ENCODE results near the gene DCHS1.
A peak's percentile ranks its signal among the peaks of the same experiment; 100 is the strongest.

The DCHS1 gene

DNA sequence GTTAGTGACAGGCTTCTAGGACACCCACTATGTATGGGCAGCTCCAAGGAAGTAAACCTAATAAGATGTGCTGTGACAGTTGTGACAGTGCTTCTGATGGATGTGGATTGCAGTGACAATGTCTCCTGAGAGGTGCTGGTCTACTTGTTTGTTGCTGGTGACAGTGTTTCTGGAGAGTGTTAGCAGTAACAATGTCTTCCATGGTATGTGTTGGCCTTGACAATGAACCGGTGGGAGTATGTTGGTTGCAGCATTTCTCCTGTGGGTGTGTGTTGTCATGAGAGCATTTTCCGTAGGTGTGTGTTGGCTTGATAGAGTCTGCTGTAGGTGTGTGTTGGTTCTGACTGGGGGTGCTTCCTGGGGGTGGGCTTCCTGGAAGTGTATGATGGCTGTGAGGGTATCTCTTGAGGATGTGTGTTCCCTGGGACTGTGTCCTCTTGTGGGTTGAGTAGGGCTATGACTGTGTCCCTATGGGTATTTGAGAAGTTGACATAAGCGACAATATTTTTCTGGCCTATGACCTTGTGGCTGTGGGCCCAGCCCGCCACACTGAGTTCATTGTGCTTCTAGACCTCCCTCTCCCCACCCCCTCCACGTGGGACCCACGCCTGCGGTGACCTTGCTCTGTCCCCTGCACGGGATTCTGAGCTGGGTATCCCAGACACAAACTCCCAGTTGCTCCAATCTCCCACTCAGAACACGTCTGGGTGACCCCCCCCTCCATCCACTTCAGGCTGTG, 1.2 kb downstream of the DCHS1 start:
- no peaks in the 10 kb centered on the region for H3K36me3 ChIP-seq (ENCODE audit: control insufficient read depth, low read depth, low read length)
- no peak overlapping the region for H3K27ac ChIP-seq (ENCODE audit: low read length)
- H3K9ac ChIP-seq (ENCODE audit: low read length), result peak overlapping the region; percentile 59
- H3K27me3 ChIP-seq (ENCODE audit: control insufficient read depth, insufficient read depth, low read length), result peaks cover 29% of the 10 kb centered on the region
- no peaks in the 10 kb centered on the region for H3K9me3 ChIP-seq (ENCODE audit: control insufficient read depth, low read depth, low read length)
- H3K4me1 ChIP-seq (ENCODE audit: control insufficient read depth, low read depth, low read length), result peaks cover 9% of the 10 kb centered on the region
- H3K4me3 ChIP-seq (ENCODE audit: low read length), result peak overlapping the region; percentile 68

- Histone ChIP-seq H3K27ac (ENCODE audit: low read length) (no peak overlapping the region), H3K9ac (ENCODE audit: low read length) (no peak overlapping the region), H3K4me1 (ENCODE audit: control insufficient read depth, low read depth, low read length) (peaks cover 9% of the 10 kb centered on the region), H3K36me3 (ENCODE audit: control insufficient read depth, low read depth, low read length) (no peaks in the 10 kb centered on the region), H3K4me3 (ENCODE audit: low read length) (no peak overlapping the region), H3K9me3 (ENCODE audit: control insufficient read depth, low read depth, low read length) (no peaks in the 10 kb centered on the region), H3K27me3 (ENCODE audit: control insufficient read depth, insufficient read depth, low read length) (peaks cover 29% of the 10 kb centered on the region)
Measured at GRCh38 chr11:6653656-6654055, 2.0 kb downstream of the DCHS1 start.

DNA sequence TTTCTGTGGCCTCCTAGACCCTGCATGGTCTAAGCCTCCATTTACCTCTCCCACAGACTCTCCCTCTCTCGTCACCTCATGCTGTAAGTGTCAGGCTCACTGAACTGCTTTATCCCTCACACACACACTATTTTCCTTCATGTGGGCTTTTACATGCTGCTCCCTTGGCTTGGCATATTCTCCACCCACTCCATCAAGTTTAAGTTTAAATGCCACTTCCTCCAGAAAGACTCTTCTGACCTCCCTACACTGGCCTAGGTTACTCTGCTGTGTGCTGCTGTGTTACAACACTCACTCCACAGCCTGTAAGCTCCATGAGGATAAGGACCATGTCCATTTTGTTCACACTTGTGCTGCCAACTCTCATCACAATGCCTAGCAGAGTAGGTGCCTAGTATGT, 2.5 kb downstream of the DCHS1 start:
- no peaks in the 10 kb centered on the region for H3K36me3 ChIP-seq (ENCODE audit: control insufficient read depth, low read depth, low read length)
- H3K27ac ChIP-seq (ENCODE audit: low read length), result no peak overlapping the region
- H3K4me3 ChIP-seq (ENCODE audit: low read length), result no peak overlapping the region
- H3K9me3 ChIP-seq (ENCODE audit: control insufficient read depth, low read depth, low read length), result no peaks in the 10 kb centered on the region
- H3K9ac ChIP-seq (ENCODE audit: low read length), result no peak overlapping the region
- H3K4me1 ChIP-seq (ENCODE audit: control insufficient read depth, low read depth, low read length), result peaks cover 9% of the 10 kb centered on the region
- peaks cover 29% of the 10 kb centered on the region for H3K27me3 ChIP-seq (ENCODE audit: control insufficient read depth, insufficient read depth, low read length)

DNA sequence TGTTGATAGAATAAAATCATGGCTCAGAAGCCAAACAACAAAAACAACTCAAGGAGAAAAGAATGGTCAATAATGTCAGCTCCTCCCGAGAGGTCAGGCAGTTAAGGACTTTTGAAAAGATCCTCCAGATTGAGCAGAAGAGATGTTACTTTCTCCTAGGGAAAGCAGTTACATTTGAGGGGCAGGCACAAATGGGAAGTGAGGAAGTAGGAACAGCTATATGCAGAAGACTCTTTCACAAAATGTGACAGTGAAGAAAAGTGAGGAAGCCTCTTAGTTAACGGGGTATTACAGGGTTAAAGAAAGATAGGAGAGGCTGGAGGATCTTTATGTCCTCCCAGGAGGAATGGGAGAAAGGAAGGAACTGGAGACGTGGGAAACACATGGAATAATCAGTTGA, 3.4 kb downstream of the DCHS1 start:
- no peak overlapping the region for H3K27ac ChIP-seq (ENCODE audit: low read length)
- H3K4me3 ChIP-seq (ENCODE audit: low read length), result no peak overlapping the region
- no peaks in the 10 kb centered on the region for H3K9me3 ChIP-seq (ENCODE audit: control insufficient read depth, low read depth, low read length)
- peaks cover 22% of the 10 kb centered on the region for H3K27me3 ChIP-seq (ENCODE audit: control insufficient read depth, insufficient read depth, low read length)
- no peak overlapping the region for H3K9ac ChIP-seq (ENCODE audit: low read length)
- no peaks in the 10 kb centered on the region for H3K36me3 ChIP-seq (ENCODE audit: control insufficient read depth, low read depth, low read length)
- H3K4me1 ChIP-seq (ENCODE audit: control insufficient read depth, low read depth, low read length), result peaks cover 12% of the 10 kb centered on the region

DNA sequence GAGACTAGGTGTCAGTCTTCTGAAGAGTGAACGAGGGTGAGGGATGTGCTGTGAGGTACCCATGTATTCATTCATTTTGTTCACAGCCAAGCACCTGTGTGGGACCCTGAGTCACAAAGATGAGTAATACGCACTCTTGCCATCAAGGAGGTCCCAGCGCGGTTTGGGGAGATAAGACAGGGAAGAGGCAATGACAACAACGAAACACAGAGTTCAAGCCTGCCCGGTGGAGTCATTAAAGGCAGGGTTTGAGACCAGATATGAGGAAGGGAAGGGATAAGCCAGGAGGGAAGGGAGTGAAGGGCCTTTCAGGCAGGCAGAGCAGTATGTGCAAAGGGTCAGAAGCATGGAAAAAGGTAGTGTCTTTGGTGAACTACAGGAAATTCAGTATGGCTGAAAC, 4.6 kb downstream of the DCHS1 start:
- H3K4me3 ChIP-seq (ENCODE audit: low read length), result no peak overlapping the region
- no peak overlapping the region for H3K9ac ChIP-seq (ENCODE audit: low read length)
- no peaks in the 10 kb centered on the region for H3K9me3 ChIP-seq (ENCODE audit: control insufficient read depth, low read depth, low read length)
- H3K36me3 ChIP-seq (ENCODE audit: control insufficient read depth, low read depth, low read length), result no peaks in the 10 kb centered on the region
- H3K27ac ChIP-seq (ENCODE audit: low read length), result no peak overlapping the region
- peaks cover 11% of the 10 kb centered on the region for H3K4me1 ChIP-seq (ENCODE audit: control insufficient read depth, low read depth, low read length)
- H3K27me3 ChIP-seq (ENCODE audit: control insufficient read depth, insufficient read depth, low read length), result peaks cover 12% of the 10 kb centered on the region

DNA sequence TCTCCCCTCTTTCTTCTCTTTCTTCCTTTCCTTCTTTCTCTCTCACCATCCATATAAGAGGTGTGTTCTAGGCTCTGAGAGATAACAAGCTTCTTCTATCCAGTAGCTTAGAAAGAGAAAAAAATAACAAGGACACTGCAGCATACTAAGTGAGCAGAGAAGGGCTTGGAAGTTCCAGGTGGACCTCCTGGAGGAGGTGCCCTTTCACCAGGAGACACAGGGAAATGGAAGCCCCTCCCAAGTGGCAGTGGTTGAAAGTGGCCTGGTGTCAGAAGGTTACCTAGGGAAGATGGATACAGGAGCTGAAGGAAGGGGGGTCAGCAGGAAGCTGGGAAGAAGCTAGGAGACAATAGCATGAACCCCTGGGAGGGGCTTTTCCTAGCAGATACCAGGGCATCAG, 5.5 kb downstream of the DCHS1 start:
- no peak overlapping the region for H3K27ac ChIP-seq (ENCODE audit: low read length)
- peaks cover 11% of the 10 kb centered on the region for H3K4me1 ChIP-seq (ENCODE audit: control insufficient read depth, low read depth, low read length)
- H3K27me3 ChIP-seq (ENCODE audit: control insufficient read depth, insufficient read depth, low read length), result peaks cover 11% of the 10 kb centered on the region
- no peak overlapping the region for H3K4me3 ChIP-seq (ENCODE audit: low read length)
- H3K36me3 ChIP-seq (ENCODE audit: control insufficient read depth, low read depth, low read length), result no peaks in the 10 kb centered on the region
- no peaks in the 10 kb centered on the region for H3K9me3 ChIP-seq (ENCODE audit: control insufficient read depth, low read depth, low read length)
- no peak overlapping the region for H3K9ac ChIP-seq (ENCODE audit: low read length)

DNA sequence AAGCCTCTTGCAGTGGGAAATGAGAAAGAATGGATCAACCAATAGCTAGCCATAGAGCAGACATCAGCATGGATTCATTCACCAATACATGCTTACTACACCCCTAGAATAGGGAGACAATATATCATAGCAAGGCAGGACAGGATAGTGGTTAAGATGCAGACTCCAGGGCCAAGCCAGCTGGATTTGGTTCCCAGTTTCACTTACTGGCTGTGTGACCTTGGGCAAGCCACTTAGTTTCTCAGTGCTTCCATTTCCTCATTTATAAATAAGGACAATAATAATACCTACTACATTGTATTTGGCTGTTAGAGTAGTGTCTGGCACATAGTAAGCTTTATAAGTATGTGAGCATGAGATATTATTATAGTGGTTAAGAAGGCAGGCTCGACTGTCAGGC, 7.1 kb downstream of the DCHS1 start:
- Histone ChIP-seq H3K27me3 (ENCODE audit: control insufficient read depth, insufficient read depth, low read length) (peaks cover 4% of the 10 kb centered on the region), H3K4me1 (ENCODE audit: control insufficient read depth, low read depth, low read length) (peaks cover 11% of the 10 kb centered on the region), H3K27ac (ENCODE audit: low read length) (no peak overlapping the region)

GRCh38 chr11:6647836-6648235, 7.8 kb downstream of the DCHS1 start:
- no peaks in the 10 kb centered on the region for H3K36me3 ChIP-seq (ENCODE audit: control insufficient read depth, low read depth, low read length)
- no peak overlapping the region for H3K4me3 ChIP-seq (ENCODE audit: low read length)
- H3K9me3 ChIP-seq (ENCODE audit: control insufficient read depth, low read depth, low read length), result no peaks in the 10 kb centered on the region
- no peak overlapping the region for H3K9ac ChIP-seq (ENCODE audit: low read length)
- peaks cover under 1% of the 10 kb centered on the region for H3K27me3 ChIP-seq (ENCODE audit: control insufficient read depth, insufficient read depth, low read length)
- H3K4me1 ChIP-seq (ENCODE audit: control insufficient read depth, low read depth, low read length), result peaks cover 11% of the 10 kb centered on the region
- no peak overlapping the region for H3K27ac ChIP-seq (ENCODE audit: low read length)

More for the DNA sequence above, 7.1 kb downstream of the DCHS1 start:
- Histone ChIP-seq H3K36me3 (ENCODE audit: control insufficient read depth, low read depth, low read length) (no peaks in the 10 kb centered on the region), H3K4me3 (ENCODE audit: low read length) (no peak overlapping the region), H3K9me3 (ENCODE audit: control insufficient read depth, low read depth, low read length) (no peaks in the 10 kb centered on the region), H3K9ac (ENCODE audit: low read length) (no peak overlapping the region)

DNA sequence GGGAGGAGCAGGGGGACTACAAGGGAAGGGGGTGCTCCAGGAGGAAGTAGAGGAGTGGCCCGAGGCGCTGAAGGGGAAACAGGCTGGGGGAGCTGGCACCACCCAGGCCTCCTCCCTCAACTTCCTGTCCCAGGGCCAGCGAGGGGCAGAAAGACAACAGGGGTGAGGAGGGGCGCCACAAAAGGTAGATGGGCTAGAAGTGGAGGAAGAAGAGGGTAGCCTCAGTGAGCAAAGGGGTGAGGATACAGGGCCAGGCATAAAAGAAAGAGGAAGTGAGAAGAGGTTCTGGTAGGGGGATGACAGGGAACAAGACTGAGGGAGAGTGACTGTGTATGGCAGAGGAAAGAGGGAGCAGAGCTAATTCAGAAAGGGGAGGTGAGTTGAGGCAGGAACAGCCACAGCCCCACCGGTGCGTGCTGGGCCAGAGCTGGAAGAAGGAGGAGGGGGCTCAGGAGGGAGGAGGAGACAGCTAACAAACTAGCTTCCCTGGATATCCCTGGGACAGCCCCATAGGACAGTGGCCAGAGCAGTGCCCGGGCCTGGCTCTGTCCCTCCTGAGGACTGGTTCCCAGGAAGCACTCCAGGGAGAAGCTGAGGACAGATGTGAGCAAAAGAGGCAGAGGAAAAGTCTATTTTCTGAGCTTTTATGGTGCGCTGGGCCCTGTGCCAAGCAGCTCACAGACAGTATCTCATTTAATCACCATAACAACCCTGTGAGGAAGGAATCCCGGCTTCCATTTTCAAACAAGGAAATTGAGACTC, 8.5 kb downstream of the DCHS1 start:
- Histone ChIP-seq H3K27ac (ENCODE audit: low read length) (no peak overlapping the region), H3K9ac (ENCODE audit: low read length) (no peak overlapping the region), H3K4me3 (ENCODE audit: low read length) (no peak overlapping the region), H3K4me1 (ENCODE audit: control insufficient read depth, low read depth, low read length) (peaks cover 11% of the 10 kb centered on the region), H3K9me3 (ENCODE audit: control insufficient read depth, low read depth, low read length) (no peaks in the 10 kb centered on the region), H3K36me3 (ENCODE audit: control insufficient read depth, low read depth, low read length) (no peaks in the 10 kb centered on the region), H3K27me3 (ENCODE audit: control insufficient read depth, insufficient read depth, low read length) (no peaks in the 10 kb centered on the region)

- Histone ChIP-seq H3K4me1 (ENCODE audit: control insufficient read depth, low read depth, low read length) (peaks cover 11% of the 10 kb centered on the region), H3K27ac (ENCODE audit: low read length) (no peak overlapping the region), H3K27me3 (ENCODE audit: control insufficient read depth, insufficient read depth, low read length) (no peaks in the 10 kb centered on the region), H3K9me3 (ENCODE audit: control insufficient read depth, low read depth, low read length) (no peaks in the 10 kb centered on the region), H3K4me3 (ENCODE audit: low read length) (no peak overlapping the region), H3K9ac (ENCODE audit: low read length) (no peak overlapping the region), H3K36me3 (ENCODE audit: control insufficient read depth, low read depth, low read length) (no peaks in the 10 kb centered on the region)
Measured at GRCh38 chr11:6646576-6646917, 9.1 kb downstream of the DCHS1 start.

DNA sequence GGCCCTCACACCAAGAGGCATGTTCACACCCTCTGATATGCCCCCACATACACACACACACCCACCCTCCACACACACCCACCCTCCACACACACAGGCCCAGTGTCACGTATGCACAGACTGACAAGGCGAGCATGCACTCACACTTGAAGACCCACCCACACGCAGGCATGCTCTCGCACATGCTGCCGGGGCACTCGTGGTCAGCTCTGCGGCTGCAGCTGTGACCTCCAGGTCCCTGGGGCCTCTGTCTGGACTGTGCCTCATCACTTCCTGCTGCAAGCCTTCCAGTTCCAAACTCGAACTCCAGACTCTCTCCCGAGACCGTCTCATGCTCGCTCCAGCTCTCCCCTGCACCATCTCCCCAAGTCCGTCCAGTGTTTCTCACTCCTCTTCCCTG, 9.5 kb downstream of the DCHS1 start:
- Histone ChIP-seq H3K27me3 (ENCODE audit: control insufficient read depth, insufficient read depth, low read length) (no peaks in the 10 kb centered on the region), H3K36me3 (ENCODE audit: control insufficient read depth, low read depth, low read length) (no peaks in the 10 kb centered on the region), H3K9me3 (ENCODE audit: control insufficient read depth, low read depth, low read length) (no peaks in the 10 kb centered on the region), H3K4me1 (ENCODE audit: control insufficient read depth, low read depth, low read length) (peaks cover 11% of the 10 kb centered on the region), H3K9ac (ENCODE audit: low read length) (no peak overlapping the region), H3K4me3 (ENCODE audit: low read length) (no peak overlapping the region), H3K27ac (ENCODE audit: low read length) (no peak overlapping the region)

DNA sequence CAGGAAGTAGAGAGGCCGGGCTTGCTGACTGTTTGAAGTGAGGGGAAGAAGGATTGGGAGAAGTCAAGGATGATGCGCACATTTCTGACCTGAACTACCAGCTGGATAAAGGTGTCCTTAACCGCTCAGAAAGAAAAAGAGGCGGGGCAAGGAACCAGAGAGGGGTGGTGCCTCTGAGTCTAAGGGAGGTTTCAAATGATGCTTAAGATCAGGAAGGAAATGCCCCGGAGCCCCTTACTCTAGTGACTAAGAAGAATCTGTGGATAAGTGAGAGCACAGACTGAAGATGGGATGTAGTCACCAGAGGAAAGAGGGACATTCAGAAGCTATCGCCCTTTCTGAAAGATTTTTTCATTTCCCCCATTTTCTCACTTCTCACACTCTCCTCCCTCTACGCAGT, 12.7 kb downstream of the DCHS1 start:
- Histone ChIP-seq H3K4me1 (ENCODE audit: control insufficient read depth, low read depth, low read length) (peaks cover 11% of the 10 kb centered on the region), H3K27ac (ENCODE audit: low read length) (no peak overlapping the region), H3K27me3 (ENCODE audit: control insufficient read depth, insufficient read depth, low read length) (no peaks in the 10 kb centered on the region), H3K9ac (ENCODE audit: low read length) (no peak overlapping the region), H3K36me3 (ENCODE audit: control insufficient read depth, low read depth, low read length) (no peaks in the 10 kb centered on the region), H3K4me3 (ENCODE audit: low read length) (no peak overlapping the region), H3K9me3 (ENCODE audit: control insufficient read depth, low read depth, low read length) (no peaks in the 10 kb centered on the region)

Data from iPS-18a (cell line).